Measurements from ENCODE around the gene ANKLE1. TPM values are rescaled to one million over a fixed set of nuclear protein-coding genes. Genes with fewer than 3 reads are reported as not detected.

Gene ANKLE1
- total and polyA plus RNA-seq, 2 donors (not counting 3 experiments of a cell fraction or from before 2014, with no cell fraction given) = 1.9 to 3.1 TPM

DNA sequence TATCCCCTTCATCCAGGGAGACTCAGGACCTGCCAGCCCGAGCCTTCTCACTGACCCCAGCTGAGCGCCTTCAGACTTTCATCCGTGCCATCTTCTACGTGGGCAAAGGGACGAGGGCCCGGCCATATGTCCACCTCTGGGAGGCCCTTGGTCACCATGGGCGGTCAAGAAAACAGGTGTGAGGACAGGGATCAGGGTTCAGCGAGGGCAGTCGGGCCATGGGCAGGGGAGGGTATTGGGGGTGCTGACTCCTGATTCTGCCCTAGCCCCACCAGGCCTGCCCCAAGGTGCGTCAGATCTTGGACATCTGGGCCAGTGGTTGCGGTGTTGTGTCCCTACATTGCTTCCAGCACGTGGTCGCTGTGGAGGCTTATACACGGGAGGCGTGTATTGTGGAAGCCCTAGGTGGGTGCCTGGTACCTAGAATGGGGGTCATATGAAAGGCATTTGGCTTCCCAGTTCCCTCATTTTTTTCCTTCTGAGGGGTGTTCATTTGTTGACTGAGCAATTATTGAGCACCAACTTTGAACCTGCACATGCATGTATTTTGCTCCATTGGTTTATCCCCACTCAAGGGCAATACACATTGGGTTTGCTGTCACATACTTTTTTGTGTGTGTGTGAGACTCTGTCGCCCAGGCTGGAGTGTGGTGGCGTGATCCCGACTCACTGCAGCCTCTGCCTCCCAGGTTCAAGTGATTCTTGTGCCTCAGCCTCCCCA, 3.9 kb downstream of the ANKLE1 start:
- ChIA-PET CTCF (interaction anchor here (0.8 kb wide), 1 partner anchor 24 kb away, joined by 4 read pairs; no protein-coding TSS in a partner anchor), POLR2A (no interaction called here)
- dilution Hi-C loops (cut with MboI; ENCODE audit: extremely low pct_ligation_motif_present, low sequenced_read_pairs) = no loop called here
- DNase-seq (ENCODE audit: low read depth, low spot score) = no peak
- no peak overlapping the region for H3K9ac ChIP-seq (replicated peaks; ENCODE audit: extremely low read depth, insufficient read depth, low read length)
- H3K27ac ChIP-seq (ENCODE audit: insufficient read depth, low read depth, low read length) = no peak overlapping the region
- intact Hi-C loops (cut with micrococcal nuclease) = no loop called here
- H3K4me3 ChIP-seq (replicated peaks in 1 of 3; ENCODE audit: insufficient read depth in 1 of 3, low read depth in 1 of 3, low read length in 3 of 3) = no peak overlapping the region
- no peaks in the 10 kb centered on the region for H3K9me1 ChIP-seq (replicated peaks; ENCODE audit: control insufficient read depth, extremely low read depth, insufficient read depth, low read length)
- FAIRE-seq = no peak
- no peaks in the 10 kb centered on the region for H3K79me2 ChIP-seq (ENCODE audit: control insufficient read depth, insufficient read depth, low read length)
- no peak overlapping the region for H3K4me2 ChIP-seq (ENCODE audit: insufficient read depth, low read length)
- no peaks in the 10 kb centered on the region for H3K36me3 ChIP-seq (ENCODE audit: control insufficient read depth in 2 of 2, extremely low read depth in 1 of 2, insufficient read depth in 2 of 2, low read length in 2 of 2)
- no TSS peak for BruUV-seq (replicated peaks)
- no peaks in the 10 kb centered on the region for H3K27me3 ChIP-seq (ENCODE audit: control insufficient read depth in 2 of 2, insufficient read depth in 2 of 2, low read length in 2 of 2)
- TF ChIP-seq FOS (IDR thresholded peaks at IDR 0.05; ENCODE audit: borderline replicate concordance, insufficient read depth, low read length) (no peak), EZH2 (IDR thresholded peaks at IDR 0.05; ENCODE audit: borderline replicate concordance, low read depth, low read length, severe bottlenecking) (no peak), POLR2AphosphoS5 (IDR thresholded peaks at IDR 0.05; ENCODE audit: insufficient read depth, low read depth, low read length) (no peak), JUN (IDR thresholded peaks at IDR 0.05; ENCODE audit: borderline replicate concordance, insufficient read depth, insufficient read length, low read depth) (no peak), GATA2 (IDR thresholded peaks at IDR 0.05; ENCODE audit: insufficient read depth, insufficient read length, low read depth, low read length) (no peak), MYC (IDR thresholded peaks at IDR 0.05; ENCODE audit: low read depth, low read length) (no peak), POLR2A (IDR thresholded peaks at IDR 0.05; ENCODE audit: low read depth, low read length) (no peak)
- TF ChIP-seq, protein P1, sequence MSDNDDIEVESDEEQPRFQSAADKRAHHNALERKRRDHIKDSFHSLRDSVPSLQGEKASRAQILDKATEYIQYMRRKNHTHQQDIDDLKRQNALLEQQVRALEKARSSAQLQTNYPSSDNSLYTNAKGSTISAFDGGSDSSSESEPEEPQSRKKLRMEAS (IDR thresholded peaks at IDR 0.05; ENCODE audit: insufficient read depth, insufficient read length) = no peak
- TF ChIP-seq, protein P2, sequence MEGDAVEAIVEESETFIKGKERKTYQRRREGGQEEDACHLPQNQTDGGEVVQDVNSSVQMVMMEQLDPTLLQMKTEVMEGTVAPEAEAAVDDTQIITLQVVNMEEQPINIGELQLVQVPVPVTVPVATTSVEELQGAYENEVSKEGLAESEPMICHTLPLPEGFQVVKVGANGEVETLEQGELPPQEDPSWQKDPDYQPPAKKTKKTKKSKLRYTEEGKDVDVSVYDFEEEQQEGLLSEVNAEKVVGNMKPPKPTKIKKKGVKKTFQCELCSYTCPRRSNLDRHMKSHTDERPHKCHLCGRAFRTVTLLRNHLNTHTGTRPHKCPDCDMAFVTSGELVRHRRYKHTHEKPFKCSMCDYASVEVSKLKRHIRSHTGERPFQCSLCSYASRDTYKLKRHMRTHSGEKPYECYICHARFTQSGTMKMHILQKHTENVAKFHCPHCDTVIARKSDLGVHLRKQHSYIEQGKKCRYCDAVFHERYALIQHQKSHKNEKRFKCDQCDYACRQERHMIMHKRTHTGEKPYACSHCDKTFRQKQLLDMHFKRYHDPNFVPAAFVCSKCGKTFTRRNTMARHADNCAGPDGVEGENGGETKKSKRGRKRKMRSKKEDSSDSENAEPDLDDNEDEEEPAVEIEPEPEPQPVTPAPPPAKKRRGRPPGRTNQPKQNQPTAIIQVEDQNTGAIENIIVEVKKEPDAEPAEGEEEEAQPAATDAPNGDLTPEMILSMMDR (IDR thresholded peaks at IDR 0.05; ENCODE audit: extremely low read depth in 1 of 2, insufficient read depth in 1 of 2, low read depth in 1 of 2, low read length in 2 of 2) = no peak
- no peak overlapping the region for H2AFZ ChIP-seq (ENCODE audit: low read depth, low read length)
- peaks cover 10% of the 10 kb centered on the region for H3K4me1 ChIP-seq (ENCODE audit: control insufficient read depth, extremely low read depth, insufficient read depth, low read length)
- H3K9me3 ChIP-seq (replicated peaks; ENCODE audit: control insufficient read depth, insufficient read depth, low read length) = no peaks in the 10 kb centered on the region
- H4K20me1 ChIP-seq (replicated peaks; ENCODE audit: control insufficient read depth, extremely low read depth, insufficient read depth, low read length) = no peaks in the 10 kb centered on the region
